Measurements from ENCODE around the gene RPL7A. TPM values are rescaled to one million over a fixed set of nuclear protein-coding genes. Genes with fewer than 3 reads are reported as not detected.

The RPL7A gene
- total and polyA plus RNA-seq, 2 of the 13 experiments (the other 11 are each of a cell fraction or from before 2014, with no cell fraction given) = 2,401 to 2,938 TPM

DNA sequence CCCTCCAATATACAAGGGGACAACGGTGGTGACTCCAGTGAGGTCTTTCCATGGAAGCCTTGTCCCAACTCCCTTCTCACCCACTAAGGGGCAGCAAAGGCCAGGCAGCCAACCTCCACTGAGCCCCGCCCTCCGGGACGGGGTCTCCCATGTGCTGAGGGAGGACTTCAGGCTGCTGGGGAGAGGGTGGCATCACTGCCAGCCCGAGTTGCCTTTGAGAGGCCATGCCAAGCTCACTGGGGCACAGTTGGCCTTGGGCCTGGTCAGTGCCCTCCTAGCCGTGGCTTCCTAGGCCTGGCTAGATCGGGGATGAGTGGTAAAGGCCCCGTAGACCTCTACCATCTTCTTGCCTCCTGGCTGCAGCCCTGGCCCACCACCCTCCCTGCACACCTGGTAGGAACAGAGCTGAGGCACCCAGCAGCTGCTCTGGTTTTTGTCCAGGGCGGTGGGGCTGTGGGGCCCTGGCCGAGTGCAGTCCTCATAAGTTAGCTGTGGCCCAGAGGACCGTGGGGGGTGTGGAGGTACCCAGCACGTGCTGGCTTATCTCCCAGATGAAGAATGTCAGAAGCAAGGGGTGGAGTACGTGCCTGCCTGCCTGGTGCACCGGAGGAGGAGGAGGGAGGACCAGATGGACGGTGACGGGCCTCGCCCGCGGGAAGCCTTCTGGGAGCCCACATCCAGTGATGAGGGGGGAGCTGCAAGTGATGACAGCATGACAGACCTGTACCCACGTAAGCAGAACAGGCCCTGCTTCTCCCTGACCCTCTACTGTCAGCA is 11.6 kb downstream of the RPL7A start (continued):
- TF ChIP-seq, protein P1, sequence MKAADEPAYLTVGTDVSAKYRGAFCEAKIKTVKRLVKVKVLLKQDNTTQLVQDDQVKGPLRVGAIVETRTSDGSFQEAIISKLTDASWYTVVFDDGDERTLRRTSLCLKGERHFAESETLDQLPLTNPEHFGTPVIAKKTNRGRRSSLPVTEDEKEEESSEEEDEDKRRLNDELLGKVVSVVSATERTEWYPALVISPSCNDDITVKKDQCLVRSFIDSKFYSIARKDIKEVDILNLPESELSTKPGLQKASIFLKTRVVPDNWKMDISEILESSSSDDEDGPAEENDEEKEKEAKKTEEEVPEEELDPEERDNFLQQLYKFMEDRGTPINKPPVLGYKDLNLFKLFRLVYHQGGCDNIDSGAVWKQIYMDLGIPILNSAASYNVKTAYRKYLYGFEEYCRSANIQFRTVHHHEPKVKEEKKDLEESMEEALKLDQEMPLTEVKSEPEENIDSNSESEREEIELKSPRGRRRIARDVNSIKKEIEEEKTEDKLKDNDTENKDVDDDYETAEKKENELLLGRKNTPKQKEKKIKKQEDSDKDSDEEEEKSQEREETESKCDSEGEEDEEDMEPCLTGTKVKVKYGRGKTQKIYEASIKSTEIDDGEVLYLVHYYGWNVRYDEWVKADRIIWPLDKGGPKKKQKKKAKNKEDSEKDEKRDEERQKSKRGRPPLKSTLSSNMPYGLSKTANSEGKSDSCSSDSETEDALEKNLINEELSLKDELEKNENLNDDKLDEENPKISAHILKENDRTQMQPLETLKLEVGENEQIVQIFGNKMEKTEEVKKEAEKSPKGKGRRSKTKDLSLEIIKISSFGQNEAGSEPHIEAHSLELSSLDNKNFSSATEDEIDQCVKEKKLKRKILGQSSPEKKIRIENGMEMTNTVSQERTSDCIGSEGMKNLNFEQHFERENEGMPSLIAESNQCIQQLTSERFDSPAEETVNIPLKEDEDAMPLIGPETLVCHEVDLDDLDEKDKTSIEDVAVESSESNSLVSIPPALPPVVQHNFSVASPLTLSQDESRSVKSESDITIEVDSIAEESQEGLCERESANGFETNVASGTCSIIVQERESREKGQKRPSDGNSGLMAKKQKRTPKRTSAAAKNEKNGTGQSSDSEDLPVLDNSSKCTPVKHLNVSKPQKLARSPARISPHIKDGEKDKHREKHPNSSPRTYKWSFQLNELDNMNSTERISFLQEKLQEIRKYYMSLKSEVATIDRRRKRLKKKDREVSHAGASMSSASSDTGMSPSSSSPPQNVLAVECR (CRISPR knock-in tag; IDR thresholded peaks at IDR 0.05; ENCODE audit: borderline replicate concordance) = peak; percentile 45
- no peak for TF ChIP-seq TOE1 (CRISPR knock-in tag; IDR thresholded peaks at IDR 0.05)
- TF ChIP-seq THAP7 (CRISPR knock-in tag; IDR thresholded peaks at IDR 0.05) = no peak
- TF ChIP-seq, protein P2, sequence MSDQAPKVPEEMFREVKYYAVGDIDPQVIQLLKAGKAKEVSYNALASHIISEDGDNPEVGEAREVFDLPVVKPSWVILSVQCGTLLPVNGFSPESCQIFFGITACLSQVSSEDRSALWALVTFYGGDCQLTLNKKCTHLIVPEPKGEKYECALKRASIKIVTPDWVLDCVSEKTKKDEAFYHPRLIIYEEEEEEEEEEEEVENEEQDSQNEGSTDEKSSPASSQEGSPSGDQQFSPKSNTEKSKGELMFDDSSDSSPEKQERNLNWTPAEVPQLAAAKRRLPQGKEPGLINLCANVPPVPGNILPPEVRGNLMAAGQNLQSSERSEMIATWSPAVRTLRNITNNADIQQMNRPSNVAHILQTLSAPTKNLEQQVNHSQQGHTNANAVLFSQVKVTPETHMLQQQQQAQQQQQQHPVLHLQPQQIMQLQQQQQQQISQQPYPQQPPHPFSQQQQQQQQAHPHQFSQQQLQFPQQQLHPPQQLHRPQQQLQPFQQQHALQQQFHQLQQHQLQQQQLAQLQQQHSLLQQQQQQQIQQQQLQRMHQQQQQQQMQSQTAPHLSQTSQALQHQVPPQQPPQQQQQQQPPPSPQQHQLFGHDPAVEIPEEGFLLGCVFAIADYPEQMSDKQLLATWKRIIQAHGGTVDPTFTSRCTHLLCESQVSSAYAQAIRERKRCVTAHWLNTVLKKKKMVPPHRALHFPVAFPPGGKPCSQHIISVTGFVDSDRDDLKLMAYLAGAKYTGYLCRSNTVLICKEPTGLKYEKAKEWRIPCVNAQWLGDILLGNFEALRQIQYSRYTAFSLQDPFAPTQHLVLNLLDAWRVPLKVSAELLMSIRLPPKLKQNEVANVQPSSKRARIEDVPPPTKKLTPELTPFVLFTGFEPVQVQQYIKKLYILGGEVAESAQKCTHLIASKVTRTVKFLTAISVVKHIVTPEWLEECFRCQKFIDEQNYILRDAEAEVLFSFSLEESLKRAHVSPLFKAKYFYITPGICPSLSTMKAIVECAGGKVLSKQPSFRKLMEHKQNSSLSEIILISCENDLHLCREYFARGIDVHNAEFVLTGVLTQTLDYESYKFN (CRISPR knock-in tag; conservative IDR thresholded peaks at IDR 0.05) = no peak
- TF ChIP-seq ZNF451 (CRISPR knock-in tag; IDR thresholded peaks at IDR 0.05) = no peak
- TF ChIP-seq, protein P3, sequence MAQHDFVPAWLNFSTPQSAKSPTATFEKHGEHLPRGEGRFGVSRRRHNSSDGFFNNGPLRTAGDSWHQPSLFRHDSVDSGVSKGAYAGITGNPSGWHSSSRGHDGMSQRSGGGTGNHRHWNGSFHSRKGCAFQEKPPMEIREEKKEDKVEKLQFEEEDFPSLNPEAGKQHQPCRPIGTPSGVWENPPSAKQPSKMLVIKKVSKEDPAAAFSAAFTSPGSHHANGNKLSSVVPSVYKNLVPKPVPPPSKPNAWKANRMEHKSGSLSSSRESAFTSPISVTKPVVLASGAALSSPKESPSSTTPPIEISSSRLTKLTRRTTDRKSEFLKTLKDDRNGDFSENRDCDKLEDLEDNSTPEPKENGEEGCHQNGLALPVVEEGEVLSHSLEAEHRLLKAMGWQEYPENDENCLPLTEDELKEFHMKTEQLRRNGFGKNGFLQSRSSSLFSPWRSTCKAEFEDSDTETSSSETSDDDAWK (CRISPR knock-in tag; IDR thresholded peaks at IDR 0.05) = no peak
- no peak for TF ChIP-seq ATF2 (CRISPR knock-in tag; IDR thresholded peaks at IDR 0.05)
- TF ChIP-seq PHF20 (CRISPR knock-in tag; IDR thresholded peaks at IDR 0.05) = no peak
- TF ChIP-seq DMAP1 (CRISPR knock-in tag; IDR thresholded peaks at IDR 0.05) = no peak
- no peak for TF ChIP-seq ERF (CRISPR knock-in tag; IDR thresholded peaks at IDR 0.05)
- TF ChIP-seq NFE2L2 (IDR thresholded peaks at IDR 0.05; ENCODE audit: low read length) = no peak
- TF ChIP-seq MZF1 (CRISPR knock-in tag; IDR thresholded peaks at IDR 0.05; ENCODE audit: borderline replicate concordance) = no peak
- TF ChIP-seq ZFP36L1 (CRISPR knock-in tag; IDR thresholded peaks at IDR 0.05) = no peak
- TF ChIP-seq SUZ12 (IDR thresholded peaks at IDR 0.05; ENCODE audit: low read depth, low read length) = no peak
- TF ChIP-seq ZSCAN22 (CRISPR knock-in tag; IDR thresholded peaks at IDR 0.05) = no peak
- TF ChIP-seq NRL (CRISPR knock-in tag; IDR thresholded peaks at IDR 0.05; ENCODE audit: borderline replicate concordance) = no peak
- no peak for TF ChIP-seq ZNF556 (CRISPR knock-in tag; IDR thresholded peaks at IDR 0.05; ENCODE audit: borderline replicate concordance)
- TF ChIP-seq CREM (IDR thresholded peaks at IDR 0.05) = no peak
- TF ChIP-seq CREM (CRISPR knock-in tag; IDR thresholded peaks at IDR 0.05) = no peak

All from HepG2 (cell line).